Epithelial cell of proximal tubule (primary cell): ENCODE measurements around the gene ALPG. TPM values are rescaled to one million over a fixed set of nuclear protein-coding genes. Genes with fewer than 3 reads are reported as not detected.

Experiments
- DNase-seq: peaks from one replicate; pipeline ENCODE4 v3.0.0-alpha.2; 2011; ENCODE audit warnings: low read depth
- H3K4me3 ChIP-seq: 2 replicates; pipeline ENCODE4 v1.5.1; 2011; ENCODE audit warnings: low read depth, mild to moderate bottlenecking, low read length
- total RNA-seq: library from RNA; depleted of rRNA; stranded (reverse); fragments of >200 nt; gene quantifications from 2 replicates; pipeline ENCODE4 v1.2.3, GENCODE V29; 2015
- TF ChIP-seq, protein P1 (sequence below): conservative IDR thresholded peaks from 2 replicates; pipeline ENCODE4 v1.5.1; 2012; ENCODE audit warnings: low read depth, mild to moderate bottlenecking, low read length

ALPG gene
- total RNA-seq, 1 donor from 2014 or later: not detected

DNA sequence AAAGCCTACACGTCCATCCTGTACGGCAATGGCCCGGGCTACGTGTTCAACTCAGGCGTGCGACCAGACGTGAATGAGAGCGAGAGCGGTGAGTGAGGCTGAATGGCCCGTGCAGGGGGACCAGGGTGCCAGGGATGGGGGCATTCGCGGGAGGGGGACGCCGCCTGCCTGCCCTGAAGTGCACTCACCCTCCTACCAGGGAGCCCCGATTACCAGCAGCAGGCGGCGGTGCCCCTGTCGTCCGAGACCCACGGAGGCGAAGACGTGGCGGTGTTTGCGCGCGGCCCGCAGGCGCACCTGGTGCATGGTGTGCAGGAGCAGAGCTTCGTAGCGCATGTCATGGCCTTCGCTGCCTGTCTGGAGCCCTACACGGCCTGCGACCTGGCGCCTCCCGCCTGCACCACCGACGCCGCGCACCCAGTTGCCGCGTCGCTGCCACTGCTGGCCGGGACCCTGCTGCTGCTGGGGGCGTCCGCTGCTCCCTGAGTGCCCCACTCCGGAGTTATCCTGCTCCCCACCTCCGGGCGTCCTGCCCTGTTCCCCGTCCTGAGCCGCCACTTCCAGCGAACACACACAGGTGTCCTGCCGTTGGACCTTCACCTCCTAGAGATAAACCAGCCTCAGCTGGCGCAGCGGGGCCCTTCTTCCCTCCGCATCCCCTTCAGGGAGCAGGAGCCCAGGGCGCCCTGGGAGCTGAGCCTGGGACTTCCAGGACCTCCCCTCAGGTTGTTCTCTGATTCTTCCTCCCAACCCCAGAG lies 52.2 kb downstream of the ALPG start:
- no peak for DNase-seq
- H3K4me3 ChIP-seq: no peak overlapping the region
- TF ChIP-seq, protein P1, sequence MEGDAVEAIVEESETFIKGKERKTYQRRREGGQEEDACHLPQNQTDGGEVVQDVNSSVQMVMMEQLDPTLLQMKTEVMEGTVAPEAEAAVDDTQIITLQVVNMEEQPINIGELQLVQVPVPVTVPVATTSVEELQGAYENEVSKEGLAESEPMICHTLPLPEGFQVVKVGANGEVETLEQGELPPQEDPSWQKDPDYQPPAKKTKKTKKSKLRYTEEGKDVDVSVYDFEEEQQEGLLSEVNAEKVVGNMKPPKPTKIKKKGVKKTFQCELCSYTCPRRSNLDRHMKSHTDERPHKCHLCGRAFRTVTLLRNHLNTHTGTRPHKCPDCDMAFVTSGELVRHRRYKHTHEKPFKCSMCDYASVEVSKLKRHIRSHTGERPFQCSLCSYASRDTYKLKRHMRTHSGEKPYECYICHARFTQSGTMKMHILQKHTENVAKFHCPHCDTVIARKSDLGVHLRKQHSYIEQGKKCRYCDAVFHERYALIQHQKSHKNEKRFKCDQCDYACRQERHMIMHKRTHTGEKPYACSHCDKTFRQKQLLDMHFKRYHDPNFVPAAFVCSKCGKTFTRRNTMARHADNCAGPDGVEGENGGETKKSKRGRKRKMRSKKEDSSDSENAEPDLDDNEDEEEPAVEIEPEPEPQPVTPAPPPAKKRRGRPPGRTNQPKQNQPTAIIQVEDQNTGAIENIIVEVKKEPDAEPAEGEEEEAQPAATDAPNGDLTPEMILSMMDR: no peak

DNA sequence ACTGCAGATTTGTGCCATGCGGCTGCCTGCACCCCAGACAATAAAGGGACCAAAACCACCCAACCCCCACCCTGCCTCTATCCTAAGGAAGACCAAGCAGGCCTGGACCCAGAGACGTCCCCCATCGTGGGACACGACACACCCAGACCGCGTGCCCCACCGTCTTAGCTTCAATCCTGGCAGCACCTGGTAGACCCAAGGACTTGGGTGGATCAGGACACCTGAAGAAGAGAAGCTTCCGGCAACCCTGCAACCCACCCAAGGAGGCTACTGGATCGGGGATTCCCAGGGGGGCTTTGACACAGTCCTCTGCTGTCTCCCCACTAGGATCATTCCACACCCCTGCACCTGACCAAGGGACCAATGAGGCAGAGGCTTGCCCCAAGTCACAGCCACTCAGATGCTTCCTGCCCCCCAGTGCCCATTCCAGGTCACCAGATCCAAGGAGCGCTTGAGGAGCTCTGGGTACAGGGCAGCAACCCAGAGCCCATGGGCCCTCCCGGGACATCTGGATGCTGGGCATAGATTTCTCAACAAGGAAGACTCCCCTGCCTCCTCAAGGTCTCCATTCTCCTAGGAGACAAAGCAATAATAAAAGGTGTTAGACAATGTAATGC lies 52.9 kb downstream of the ALPG start:
- no peak overlapping the region for H3K4me3 ChIP-seq
- no peak for DNase-seq
- TF ChIP-seq, protein P1: no peak

DNA sequence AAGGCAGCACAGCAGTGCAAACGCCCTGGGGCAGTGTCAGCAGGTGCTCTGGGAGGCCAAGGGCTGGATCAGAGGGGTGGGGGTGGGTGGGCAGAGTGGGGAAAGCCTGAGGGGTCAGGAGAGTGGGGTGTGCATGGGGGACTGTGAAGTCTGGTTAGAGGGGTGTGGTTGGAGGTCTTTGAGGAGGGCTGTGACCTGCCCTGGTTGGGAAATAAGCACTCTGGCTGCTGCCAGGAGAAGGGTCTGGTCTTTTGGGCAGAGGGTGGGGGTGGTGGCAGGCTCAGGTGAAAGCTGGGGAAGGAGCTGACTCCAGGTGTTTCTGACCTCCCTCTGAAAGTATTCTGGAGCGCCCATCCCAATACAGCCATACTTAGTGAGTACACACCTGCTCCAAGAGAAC lies 53.5 kb downstream of the ALPG start:
- TF ChIP-seq, protein P1: no peak
- no peak overlapping the region for H3K4me3 ChIP-seq
- DNase-seq: no peak

Other genes starting within 250 kb of the ALPG start
- gene ALPP, start 28.1 kb upstream of the ALPG start, total RNA-seq: not detected in 2 replicates
- not detected in 2 replicates for gene ALPI, start 49.3 kb downstream of the ALPG start, total RNA-seq
- not detected in 2 replicates for gene ECEL1, start 81.0 kb downstream of the ALPG start, total RNA-seq
- gene PRSS56, start 113.5 kb downstream of the ALPG start, total RNA-seq: not detected in 2 replicates
- not detected in 2 replicates for gene CHRND, start 119.3 kb downstream of the ALPG start, total RNA-seq
- gene CHRNG, start 132.8 kb downstream of the ALPG start, total RNA-seq: not detected in 2 replicates
- gene TIGD1, start 143.7 kb downstream of the ALPG start, total RNA-seq: 1.2 and 2.5 TPM in 2 replicates
- gene EIF4E2, start 143.8 kb downstream of the ALPG start, total RNA-seq: 96.0 and 103 TPM in 2 replicates
- gene EFHD1, start 226.8 kb downstream of the ALPG start, total RNA-seq: 10.3 and 16.6 TPM in 2 replicates